ENCODE measurements around the gene SEC23B. TPM values are rescaled to one million over a fixed set of nuclear protein-coding genes. Genes with fewer than 3 reads are reported as not detected.
A peak's percentile ranks its signal among the peaks of the same experiment; 100 is the strongest.

The SEC23B gene
- total and polyA plus RNA-seq, 10 of the 15 experiments (the other 5 are each of a cell fraction or from before 2014, with no cell fraction given): 49.1 to 121 (median 75.6) TPM

- TF ChIP-seq NFYB (IDR thresholded peaks at IDR 0.05; ENCODE audit: insufficient read depth, low read depth, low read length) (no peak), NBN (IDR thresholded peaks at IDR 0.05) (peak; percentile 68; the same call in 1 of the 2 replicates), CTCF (IDR thresholded peaks at IDR 0.05 in 2 of 3, conservative IDR thresholded peaks at IDR 0.05 in 1 of 3; ENCODE audit: control insufficient read depth in 2 of 3, extremely low read depth in 1 of 3, insufficient read depth in 1 of 3, low read depth in 3 of 3, low read length in 3 of 3) (no peak), POU2F2 (IDR thresholded peaks at IDR 0.05; ENCODE audit: borderline replicate concordance, low read depth, low read length) (peak; percentile 71; the same call in 2 of the 3 replicates), ETV6 (conservative IDR thresholded peaks at IDR 0.05 in 1 of 2, IDR thresholded peaks at IDR 0.05 in 1 of 2; ENCODE audit: borderline replicate concordance in 1 of 2, low read depth in 1 of 2) (no peak), RCOR1 (conservative IDR thresholded peaks at IDR 0.05; ENCODE audit: low read depth, low read length) (no peak), SMAD1 (IDR thresholded peaks at IDR 0.05; ENCODE audit: low read depth, partially characterized antibody) (peak; percentile 17), SPI1 (IDR thresholded peaks at IDR 0.05; ENCODE audit: borderline replicate concordance, insufficient read depth, low read depth, low read length) (no peak), IRF4 (IDR thresholded peaks at IDR 0.05; ENCODE audit: low read depth, low read length) (peak; percentile 48; the same call in 1 of the 2 replicates), CHD2 (IDR thresholded peaks at IDR 0.05; ENCODE audit: borderline replicate concordance, low read depth, low read length) (peak; percentile 66; the same call in 1 of the 2 replicates)
- TF ChIP-seq, protein P1, sequence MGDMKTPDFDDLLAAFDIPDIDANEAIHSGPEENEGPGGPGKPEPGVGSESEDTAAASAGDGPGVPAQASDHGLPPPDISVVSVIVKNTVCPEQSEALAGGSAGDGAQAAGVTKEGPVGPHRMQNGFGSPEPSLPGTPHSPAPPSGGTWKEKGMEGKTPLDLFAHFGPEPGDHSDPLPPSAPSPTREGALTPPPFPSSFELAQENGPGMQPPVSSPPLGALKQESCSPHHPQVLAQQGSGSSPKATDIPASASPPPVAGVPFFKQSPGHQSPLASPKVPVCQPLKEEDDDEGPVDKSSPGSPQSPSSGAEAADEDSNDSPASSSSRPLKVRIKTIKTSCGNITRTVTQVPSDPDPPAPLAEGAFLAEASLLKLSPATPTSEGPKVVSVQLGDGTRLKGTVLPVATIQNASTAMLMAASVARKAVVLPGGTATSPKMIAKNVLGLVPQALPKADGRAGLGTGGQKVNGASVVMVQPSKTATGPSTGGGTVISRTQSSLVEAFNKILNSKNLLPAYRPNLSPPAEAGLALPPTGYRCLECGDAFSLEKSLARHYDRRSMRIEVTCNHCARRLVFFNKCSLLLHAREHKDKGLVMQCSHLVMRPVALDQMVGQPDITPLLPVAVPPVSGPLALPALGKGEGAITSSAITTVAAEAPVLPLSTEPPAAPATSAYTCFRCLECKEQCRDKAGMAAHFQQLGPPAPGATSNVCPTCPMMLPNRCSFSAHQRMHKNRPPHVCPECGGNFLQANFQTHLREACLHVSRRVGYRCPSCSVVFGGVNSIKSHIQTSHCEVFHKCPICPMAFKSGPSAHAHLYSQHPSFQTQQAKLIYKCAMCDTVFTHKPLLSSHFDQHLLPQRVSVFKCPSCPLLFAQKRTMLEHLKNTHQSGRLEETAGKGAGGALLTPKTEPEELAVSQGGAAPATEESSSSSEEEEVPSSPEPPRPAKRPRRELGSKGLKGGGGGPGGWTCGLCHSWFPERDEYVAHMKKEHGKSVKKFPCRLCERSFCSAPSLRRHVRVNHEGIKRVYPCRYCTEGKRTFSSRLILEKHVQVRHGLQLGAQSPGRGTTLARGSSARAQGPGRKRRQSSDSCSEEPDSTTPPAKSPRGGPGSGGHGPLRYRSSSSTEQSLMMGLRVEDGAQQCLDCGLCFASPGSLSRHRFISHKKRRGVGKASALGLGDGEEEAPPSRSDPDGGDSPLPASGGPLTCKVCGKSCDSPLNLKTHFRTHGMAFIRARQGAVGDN (IDR thresholded peaks at IDR 0.05): peak; percentile 66
- TF ChIP-seq, protein P2, sequence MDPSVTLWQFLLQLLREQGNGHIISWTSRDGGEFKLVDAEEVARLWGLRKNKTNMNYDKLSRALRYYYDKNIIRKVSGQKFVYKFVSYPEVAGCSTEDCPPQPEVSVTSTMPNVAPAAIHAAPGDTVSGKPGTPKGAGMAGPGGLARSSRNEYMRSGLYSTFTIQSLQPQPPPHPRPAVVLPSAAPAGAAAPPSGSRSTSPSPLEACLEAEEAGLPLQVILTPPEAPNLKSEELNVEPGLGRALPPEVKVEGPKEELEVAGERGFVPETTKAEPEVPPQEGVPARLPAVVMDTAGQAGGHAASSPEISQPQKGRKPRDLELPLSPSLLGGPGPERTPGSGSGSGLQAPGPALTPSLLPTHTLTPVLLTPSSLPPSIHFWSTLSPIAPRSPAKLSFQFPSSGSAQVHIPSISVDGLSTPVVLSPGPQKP (IDR thresholded peaks at IDR 0.05; ENCODE audit: low read depth, low read length): peak; percentile 85
- TF ChIP-seq, protein P3, sequence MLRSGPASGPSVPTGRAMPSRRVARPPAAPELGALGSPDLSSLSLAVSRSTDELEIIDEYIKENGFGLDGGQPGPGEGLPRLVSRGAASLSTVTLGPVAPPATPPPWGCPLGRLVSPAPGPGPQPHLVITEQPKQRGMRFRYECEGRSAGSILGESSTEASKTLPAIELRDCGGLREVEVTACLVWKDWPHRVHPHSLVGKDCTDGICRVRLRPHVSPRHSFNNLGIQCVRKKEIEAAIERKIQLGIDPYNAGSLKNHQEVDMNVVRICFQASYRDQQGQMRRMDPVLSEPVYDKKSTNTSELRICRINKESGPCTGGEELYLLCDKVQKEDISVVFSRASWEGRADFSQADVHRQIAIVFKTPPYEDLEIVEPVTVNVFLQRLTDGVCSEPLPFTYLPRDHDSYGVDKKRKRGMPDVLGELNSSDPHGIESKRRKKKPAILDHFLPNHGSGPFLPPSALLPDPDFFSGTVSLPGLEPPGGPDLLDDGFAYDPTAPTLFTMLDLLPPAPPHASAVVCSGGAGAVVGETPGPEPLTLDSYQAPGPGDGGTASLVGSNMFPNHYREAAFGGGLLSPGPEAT (IDR thresholded peaks at IDR 0.05; ENCODE audit: low read depth): peak; percentile 64
- TF ChIP-seq, protein P4, sequence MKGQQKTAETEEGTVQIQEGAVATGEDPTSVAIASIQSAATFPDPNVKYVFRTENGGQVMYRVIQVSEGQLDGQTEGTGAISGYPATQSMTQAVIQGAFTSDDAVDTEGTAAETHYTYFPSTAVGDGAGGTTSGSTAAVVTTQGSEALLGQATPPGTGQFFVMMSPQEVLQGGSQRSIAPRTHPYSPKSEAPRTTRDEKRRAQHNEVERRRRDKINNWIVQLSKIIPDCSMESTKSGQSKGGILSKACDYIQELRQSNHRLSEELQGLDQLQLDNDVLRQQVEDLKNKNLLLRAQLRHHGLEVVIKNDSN (IDR thresholded peaks at IDR 0.05; ENCODE audit: borderline replicate concordance, extremely low read length, insufficient read depth, low read depth, low read length): peak; percentile 70
These were observed 59.4 kb downstream of the SEC23B start, which contains the start of gene SMIM26 (continued) for GRCh38 chr20:18566892-18567738.
